ENCODE data around the gene IL20RA.
"Not testable (repeated sequence)": the region's sequence is repeated elsewhere in the genome, so short reads cannot be mapped to it uniquely, and the experiment has no call there.

IL20RA gene

GRCh38 chr6:137044366-137045221, at the start of gene IL20RA:
Gene IL20RA, minus strand, starts transcription at chr6:137044965. Its CDS starts 237 bp downstream, at chr6:137044728.
- Mint-ChIP-seq H3K4me3 (peak within 1 kb of the TSS; percentile 64), H3K9me3 (no peaks in the 10 kb centered on the region), H3K27ac (no peak within 1 kb of the TSS), H3K4me1 (ENCODE audit: low read depth) (peaks cover 5% of the 10 kb centered on the region), H3K27me3 (ENCODE audit: low read depth) (peaks cover 84% of the 10 kb centered on the region), H3K36me3 (ENCODE audit: low read depth) (no peaks in the 10 kb centered on the region)
- DNase-seq (ENCODE audit: low spot score): no peak

GRCh38 chr6:137093183-137094069, 48.7 kb upstream of the IL20RA start:
- DNase-seq (ENCODE audit: low spot score): no peak
- no peak overlapping the region for H3K27ac Mint-ChIP-seq
- H3K36me3 Mint-ChIP-seq (ENCODE audit: low read depth): no peaks in the 10 kb centered on the region
- no peaks in the 10 kb centered on the region for H3K9me3 Mint-ChIP-seq
- no peak overlapping the region for H3K4me3 Mint-ChIP-seq
- peaks cover 26% of the 10 kb centered on the region for H3K4me1 Mint-ChIP-seq (ENCODE audit: low read depth)
- peaks cover 2% of the 10 kb centered on the region for H3K27me3 Mint-ChIP-seq (ENCODE audit: low read depth)

GRCh38 chr6:137092018-137092417, 47.3 kb upstream of the IL20RA start:
- Mint-ChIP-seq H3K9me3 (no peaks in the 10 kb centered on the region), H3K4me1 (ENCODE audit: low read depth) (peaks cover 26% of the 10 kb centered on the region), H3K36me3 (ENCODE audit: low read depth) (no peaks in the 10 kb centered on the region), H3K27me3 (ENCODE audit: low read depth) (peaks cover 2% of the 10 kb centered on the region), H3K4me3 (no peak overlapping the region), H3K27ac (no peak overlapping the region)
- no peak for DNase-seq (ENCODE audit: low spot score)

GRCh38 chr6:137089305-137089704, 44.5 kb upstream of the IL20RA start:
- peaks cover 9% of the 10 kb centered on the region for H3K4me1 Mint-ChIP-seq (ENCODE audit: low read depth)

GRCh38 chr6:137087902-137088301, 43.1 kb upstream of the IL20RA start:
- Mint-ChIP-seq H3K27ac (no peak overlapping the region), H3K4me3 (no peak overlapping the region)

More at GRCh38 chr6:137089305-137089704, 44.5 kb upstream of the IL20RA start:
- H3K27ac Mint-ChIP-seq: no peak overlapping the region
- H3K36me3 Mint-ChIP-seq (ENCODE audit: low read depth): no peaks in the 10 kb centered on the region
- no peaks in the 10 kb centered on the region for H3K9me3 Mint-ChIP-seq
- no peak overlapping the region for H3K4me3 Mint-ChIP-seq
- peaks cover 6% of the 10 kb centered on the region for H3K27me3 Mint-ChIP-seq (ENCODE audit: low read depth)
- no peak for DNase-seq (ENCODE audit: low spot score)

GRCh38 chr6:137086031-137086430, 41.3 kb upstream of the IL20RA start:
- no peak overlapping the region for H3K27ac Mint-ChIP-seq
- no peak overlapping the region for H3K4me3 Mint-ChIP-seq

More at GRCh38 chr6:137087902-137088301, 43.1 kb upstream of the IL20RA start:
- no peaks in the 10 kb centered on the region for H3K36me3 Mint-ChIP-seq (ENCODE audit: low read depth)
- H3K27me3 Mint-ChIP-seq (ENCODE audit: low read depth): peaks cover 14% of the 10 kb centered on the region
- peaks cover 3% of the 10 kb centered on the region for H3K4me1 Mint-ChIP-seq (ENCODE audit: low read depth)
- DNase-seq (ENCODE audit: low spot score): no peak
- no peaks in the 10 kb centered on the region for H3K9me3 Mint-ChIP-seq

GRCh38 chr6:137084865-137085617, 40.3 kb upstream of the IL20RA start:
- no peaks in the 10 kb centered on the region for H3K9me3 Mint-ChIP-seq
- peaks cover 21% of the 10 kb centered on the region for H3K27me3 Mint-ChIP-seq (ENCODE audit: low read depth)
- H3K27ac Mint-ChIP-seq: no peak overlapping the region
- peaks cover 3% of the 10 kb centered on the region for H3K4me1 Mint-ChIP-seq (ENCODE audit: low read depth)
- no peak overlapping the region for H3K4me3 Mint-ChIP-seq
- DNase-seq (ENCODE audit: low spot score): no peak
- no peaks in the 10 kb centered on the region for H3K36me3 Mint-ChIP-seq (ENCODE audit: low read depth)

More at GRCh38 chr6:137086031-137086430, 41.3 kb upstream of the IL20RA start:
- no peaks in the 10 kb centered on the region for H3K36me3 Mint-ChIP-seq (ENCODE audit: low read depth)
- no peaks in the 10 kb centered on the region for H3K9me3 Mint-ChIP-seq
- no peak for DNase-seq (ENCODE audit: low spot score)
- H3K27me3 Mint-ChIP-seq (ENCODE audit: low read depth): peaks cover 16% of the 10 kb centered on the region
- H3K4me1 Mint-ChIP-seq (ENCODE audit: low read depth): peaks cover 3% of the 10 kb centered on the region

GRCh38 chr6:137084090-137084489, 39.3 kb upstream of the IL20RA start:
- Mint-ChIP-seq H3K36me3 (ENCODE audit: low read depth) (no peaks in the 10 kb centered on the region), H3K27me3 (ENCODE audit: low read depth) (peaks cover 23% of the 10 kb centered on the region), H3K4me1 (ENCODE audit: low read depth) (peaks cover 3% of the 10 kb centered on the region), H3K27ac (no peak overlapping the region), H3K4me3 (no peak overlapping the region), H3K9me3 (no peaks in the 10 kb centered on the region)
- no peak for DNase-seq (ENCODE audit: low spot score)

GRCh38 chr6:137081997-137082396, 37.2 kb upstream of the IL20RA start:
- no peak for DNase-seq (ENCODE audit: low spot score)
- H3K4me1 Mint-ChIP-seq (ENCODE audit: low read depth): peaks cover 3% of the 10 kb centered on the region
- H3K36me3 Mint-ChIP-seq (ENCODE audit: low read depth): no peaks in the 10 kb centered on the region
- no peak overlapping the region for H3K4me3 Mint-ChIP-seq
- H3K27ac Mint-ChIP-seq: no peak overlapping the region
- no peaks in the 10 kb centered on the region for H3K9me3 Mint-ChIP-seq
- H3K27me3 Mint-ChIP-seq (ENCODE audit: low read depth): peaks cover 25% of the 10 kb centered on the region

- Mint-ChIP-seq H3K4me3 (no peak overlapping the region), H3K4me1 (ENCODE audit: low read depth) (peaks cover 3% of the 10 kb centered on the region), H3K27ac (no peak overlapping the region)
These were observed 35.9 kb upstream of the IL20RA start for GRCh38 chr6:137080711-137081110.

GRCh38 chr6:137076277-137077068, 31.7 kb upstream of the IL20RA start:
- Mint-ChIP-seq H3K4me3 (no peak overlapping the region), H3K36me3 (ENCODE audit: low read depth) (no peaks in the 10 kb centered on the region), H3K27me3 (ENCODE audit: low read depth) (peaks cover 38% of the 10 kb centered on the region), H3K9me3 (no peaks in the 10 kb centered on the region), H3K27ac (no peak overlapping the region), H3K4me1 (ENCODE audit: low read depth) (no peaks in the 10 kb centered on the region)
- peak; percentile 33 for DNase-seq (ENCODE audit: low spot score)

More at GRCh38 chr6:137080711-137081110, 35.9 kb upstream of the IL20RA start:
- no peak for DNase-seq (ENCODE audit: low spot score)
- Mint-ChIP-seq H3K27me3 (ENCODE audit: low read depth) (peaks cover 25% of the 10 kb centered on the region), H3K36me3 (ENCODE audit: low read depth) (no peaks in the 10 kb centered on the region), H3K9me3 (no peaks in the 10 kb centered on the region)

GRCh38 chr6:137075790-137076189, 31.0 kb upstream of the IL20RA start:
- H3K27me3 Mint-ChIP-seq (ENCODE audit: low read depth): peaks cover 44% of the 10 kb centered on the region
- DNase-seq (ENCODE audit: low spot score); H3K36me3 Mint-ChIP-seq (ENCODE audit: low read depth); H3K4me3 Mint-ChIP-seq; H3K4me1 Mint-ChIP-seq (ENCODE audit: low read depth); H3K9me3 Mint-ChIP-seq; H3K27ac Mint-ChIP-seq: not testable (repeated sequence)

- DNase-seq (ENCODE audit: low spot score): no peak
- no peak overlapping the region for H3K4me3 Mint-ChIP-seq
- peaks cover 67% of the 10 kb centered on the region for H3K27me3 Mint-ChIP-seq (ENCODE audit: low read depth)
- H3K4me1 Mint-ChIP-seq (ENCODE audit: low read depth): no peaks in the 10 kb centered on the region
- no peak overlapping the region for H3K27ac Mint-ChIP-seq
- H3K36me3 Mint-ChIP-seq (ENCODE audit: low read depth): no peaks in the 10 kb centered on the region
- H3K9me3 Mint-ChIP-seq: no peaks in the 10 kb centered on the region
These were observed 25.5 kb upstream of the IL20RA start for GRCh38 chr6:137070303-137070702.
